Panc1 (cell line): ENCODE measurements around the gene HSFY1.
"Not testable (repeated sequence)": the region's sequence is repeated elsewhere in the genome, so short reads cannot be mapped to it uniquely, and the experiment has no call there.

Experiments
- POLR2AphosphoS5 ChIP-seq: IDR thresholded peaks from 2 replicates; pipeline ENCODE4 v1.6.1; 2012; ENCODE audit warnings: mild to moderate bottlenecking, low read depth, low read length, moderate library complexity
- SIN3A ChIP-seq: IDR thresholded peaks from 2 replicates; pipeline ENCODE4 v1.6.1; 2012; ENCODE audit warnings: low read depth, mild to moderate bottlenecking, low read length, moderate library complexity, borderline replicate concordance; ENCODE audit not compliant: insufficient read depth
- TCF7L2 ChIP-seq: IDR thresholded peaks from 2 replicates; pipeline ENCODE4 v1.6.1; 2011; ENCODE audit warnings: mild to moderate bottlenecking, low read depth, low read length, inconsistent platforms
- TF ChIP-seq, protein P1 (sequence below): fragments of 450-650 bp; IDR thresholded peaks from 2 replicates; pipeline ENCODE4 v1.5.1; 2017; ENCODE audit warnings: mild to moderate bottlenecking
- TF ChIP-seq, protein P2 (sequence below), 2 experiments: IDR thresholded peaks; 2 replicates each; pipeline ENCODE4 v1.6.1; 2011 to 2012; ENCODE audit warnings: low read depth in 2 of 2, control low read depth in 1 of 2, low read length in 1 of 2, mild to moderate bottlenecking in 1 of 2, moderate library complexity in 1 of 2; ENCODE audit not compliant: insufficient read depth in 1 of 2

DNA sequence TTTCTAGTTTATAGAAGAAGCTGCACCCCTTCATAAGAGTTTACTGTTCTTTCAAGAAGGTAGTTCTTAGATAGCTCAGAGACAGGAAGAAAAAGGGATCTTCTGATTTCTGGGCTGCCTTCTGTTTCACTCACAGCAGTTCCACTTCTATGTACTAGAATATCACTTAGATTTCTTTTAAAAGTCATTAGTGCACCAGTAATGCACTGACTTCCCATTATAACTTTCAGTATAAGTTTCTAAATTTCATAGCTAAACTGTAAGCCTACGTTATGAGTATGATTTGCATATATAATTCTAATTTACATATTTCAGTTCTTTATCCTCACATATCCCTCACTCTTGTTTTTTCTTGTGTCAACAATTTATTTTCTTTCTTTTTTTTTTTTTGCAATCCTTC is 7.6 kb upstream of the HSFY1 start:
- TF ChIP-seq, protein P1, sequence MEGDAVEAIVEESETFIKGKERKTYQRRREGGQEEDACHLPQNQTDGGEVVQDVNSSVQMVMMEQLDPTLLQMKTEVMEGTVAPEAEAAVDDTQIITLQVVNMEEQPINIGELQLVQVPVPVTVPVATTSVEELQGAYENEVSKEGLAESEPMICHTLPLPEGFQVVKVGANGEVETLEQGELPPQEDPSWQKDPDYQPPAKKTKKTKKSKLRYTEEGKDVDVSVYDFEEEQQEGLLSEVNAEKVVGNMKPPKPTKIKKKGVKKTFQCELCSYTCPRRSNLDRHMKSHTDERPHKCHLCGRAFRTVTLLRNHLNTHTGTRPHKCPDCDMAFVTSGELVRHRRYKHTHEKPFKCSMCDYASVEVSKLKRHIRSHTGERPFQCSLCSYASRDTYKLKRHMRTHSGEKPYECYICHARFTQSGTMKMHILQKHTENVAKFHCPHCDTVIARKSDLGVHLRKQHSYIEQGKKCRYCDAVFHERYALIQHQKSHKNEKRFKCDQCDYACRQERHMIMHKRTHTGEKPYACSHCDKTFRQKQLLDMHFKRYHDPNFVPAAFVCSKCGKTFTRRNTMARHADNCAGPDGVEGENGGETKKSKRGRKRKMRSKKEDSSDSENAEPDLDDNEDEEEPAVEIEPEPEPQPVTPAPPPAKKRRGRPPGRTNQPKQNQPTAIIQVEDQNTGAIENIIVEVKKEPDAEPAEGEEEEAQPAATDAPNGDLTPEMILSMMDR = not testable (repeated sequence)
- TF ChIP-seq POLR2AphosphoS5, TCF7L2, SIN3A: not testable (repeated sequence)
- TF ChIP-seq, protein P2, sequence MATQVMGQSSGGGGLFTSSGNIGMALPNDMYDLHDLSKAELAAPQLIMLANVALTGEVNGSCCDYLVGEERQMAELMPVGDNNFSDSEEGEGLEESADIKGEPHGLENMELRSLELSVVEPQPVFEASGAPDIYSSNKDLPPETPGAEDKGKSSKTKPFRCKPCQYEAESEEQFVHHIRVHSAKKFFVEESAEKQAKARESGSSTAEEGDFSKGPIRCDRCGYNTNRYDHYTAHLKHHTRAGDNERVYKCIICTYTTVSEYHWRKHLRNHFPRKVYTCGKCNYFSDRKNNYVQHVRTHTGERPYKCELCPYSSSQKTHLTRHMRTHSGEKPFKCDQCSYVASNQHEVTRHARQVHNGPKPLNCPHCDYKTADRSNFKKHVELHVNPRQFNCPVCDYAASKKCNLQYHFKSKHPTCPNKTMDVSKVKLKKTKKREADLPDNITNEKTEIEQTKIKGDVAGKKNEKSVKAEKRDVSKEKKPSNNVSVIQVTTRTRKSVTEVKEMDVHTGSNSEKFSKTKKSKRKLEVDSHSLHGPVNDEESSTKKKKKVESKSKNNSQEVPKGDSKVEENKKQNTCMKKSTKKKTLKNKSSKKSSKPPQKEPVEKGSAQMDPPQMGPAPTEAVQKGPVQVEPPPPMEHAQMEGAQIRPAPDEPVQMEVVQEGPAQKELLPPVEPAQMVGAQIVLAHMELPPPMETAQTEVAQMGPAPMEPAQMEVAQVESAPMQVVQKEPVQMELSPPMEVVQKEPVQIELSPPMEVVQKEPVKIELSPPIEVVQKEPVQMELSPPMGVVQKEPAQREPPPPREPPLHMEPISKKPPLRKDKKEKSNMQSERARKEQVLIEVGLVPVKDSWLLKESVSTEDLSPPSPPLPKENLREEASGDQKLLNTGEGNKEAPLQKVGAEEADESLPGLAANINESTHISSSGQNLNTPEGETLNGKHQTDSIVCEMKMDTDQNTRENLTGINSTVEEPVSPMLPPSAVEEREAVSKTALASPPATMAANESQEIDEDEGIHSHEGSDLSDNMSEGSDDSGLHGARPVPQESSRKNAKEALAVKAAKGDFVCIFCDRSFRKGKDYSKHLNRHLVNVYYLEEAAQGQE (IDR thresholded peaks at IDR 0.05; ENCODE audit: insufficient read depth in 1 of 2, low read depth in 2 of 2, low read length in 1 of 2) = not testable (repeated sequence)
